Measurements from ENCODE around the gene PCDH10. TPM values are rescaled to one million over a fixed set of nuclear protein-coding genes. Genes with fewer than 3 reads are reported as not detected.

Gene PCDH10
- total RNA-seq, 1 experiment from 2014 or later: not detected

DNA sequence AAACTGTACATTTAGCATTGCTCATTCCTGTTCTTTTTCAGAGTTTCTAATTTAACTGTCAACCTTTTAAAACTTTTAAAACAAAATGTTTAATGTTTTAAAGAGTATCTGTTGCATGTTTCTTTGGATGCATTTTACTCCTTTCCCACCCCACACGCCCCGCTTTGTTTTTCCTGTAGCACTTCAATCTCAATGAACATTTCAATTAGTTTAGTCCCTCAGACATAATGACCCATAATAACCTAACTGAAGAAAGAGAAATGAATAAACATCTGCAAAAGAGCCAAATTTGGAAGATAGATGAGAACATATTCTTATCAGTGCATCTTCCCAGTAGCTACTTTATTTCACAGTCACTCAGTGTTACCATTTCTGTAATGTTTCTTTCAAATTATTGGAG is 7.5 kb downstream of the PCDH10 start:
- DNase-seq: no peak
- Histone ChIP-seq H3K4me3 (no peak overlapping the region), H3K9me3 (ENCODE audit: insufficient read depth, low read depth) (no peaks in the 10 kb centered on the region), H3K4me2 (no peak overlapping the region), H2AFZ (no peak overlapping the region), H3F3A (ENCODE audit: insufficient read depth, low read depth) (no peaks in the 10 kb centered on the region), H4K20me1 (ENCODE audit: insufficient read depth) (no peaks in the 10 kb centered on the region), H3K27ac (no peak overlapping the region), H3K9me2 (ENCODE audit: insufficient read depth) (no peaks in the 10 kb centered on the region), H3K27me3 (ENCODE audit: insufficient read depth, low read depth) (no peaks in the 10 kb centered on the region), H3K36me3 (ENCODE audit: low read depth) (no peaks in the 10 kb centered on the region), H3K4me1 (replicated peaks; ENCODE audit: insufficient read depth) (no peaks in the 10 kb centered on the region), H3K79me2 (ENCODE audit: low read depth) (no peaks in the 10 kb centered on the region)
- intact Hi-C loops (cut with micrococcal nuclease; ENCODE audit: unreplicated experiment): no loop called here
- TF ChIP-seq CTCF (conservative IDR thresholded peaks at IDR 0.05) (no peak), EZH2 (IDR thresholded peaks at IDR 0.05; ENCODE audit: low read depth) (no peak)
- ChIA-PET POLR2A (ENCODE audit: unreplicated experiment) (no interaction called here), CTCF (no interaction called here)
- no TSS peak for BruUV-seq (replicated peaks)

- no peaks in the 10 kb centered on the region for H3K4me1 ChIP-seq (replicated peaks; ENCODE audit: insufficient read depth)
- ChIA-PET POLR2A (ENCODE audit: unreplicated experiment) (no interaction called here), CTCF (no interaction called here)
- H3K27me3 ChIP-seq (ENCODE audit: insufficient read depth, low read depth): no peaks in the 10 kb centered on the region
- intact Hi-C loops (cut with micrococcal nuclease; ENCODE audit: unreplicated experiment): no loop called here
- no peak overlapping the region for H3K4me2 ChIP-seq
- H3F3A ChIP-seq (ENCODE audit: insufficient read depth, low read depth): no peaks in the 10 kb centered on the region
- TF ChIP-seq EZH2 (IDR thresholded peaks at IDR 0.05; ENCODE audit: low read depth) (no peak), CTCF (conservative IDR thresholded peaks at IDR 0.05) (no peak)
- no peaks in the 10 kb centered on the region for H3K79me2 ChIP-seq (ENCODE audit: low read depth)
- no peaks in the 10 kb centered on the region for H3K9me2 ChIP-seq (ENCODE audit: insufficient read depth)
- H3K9me3 ChIP-seq (ENCODE audit: insufficient read depth, low read depth): no peaks in the 10 kb centered on the region; the same call in 1 of the 2 replicates
- no peaks in the 10 kb centered on the region for H3K36me3 ChIP-seq (ENCODE audit: low read depth)
- H3K27ac ChIP-seq: no peak overlapping the region
- H3K4me3 ChIP-seq: no peak overlapping the region
- H4K20me1 ChIP-seq (ENCODE audit: insufficient read depth): no peaks in the 10 kb centered on the region
- BruUV-seq (replicated peaks): no TSS peak
- no peak overlapping the region for H2AFZ ChIP-seq
- DNase-seq: no peak
Observed at GRCh38 chr4:133157460-133158160, 8.5 kb downstream of the PCDH10 start.

DNA sequence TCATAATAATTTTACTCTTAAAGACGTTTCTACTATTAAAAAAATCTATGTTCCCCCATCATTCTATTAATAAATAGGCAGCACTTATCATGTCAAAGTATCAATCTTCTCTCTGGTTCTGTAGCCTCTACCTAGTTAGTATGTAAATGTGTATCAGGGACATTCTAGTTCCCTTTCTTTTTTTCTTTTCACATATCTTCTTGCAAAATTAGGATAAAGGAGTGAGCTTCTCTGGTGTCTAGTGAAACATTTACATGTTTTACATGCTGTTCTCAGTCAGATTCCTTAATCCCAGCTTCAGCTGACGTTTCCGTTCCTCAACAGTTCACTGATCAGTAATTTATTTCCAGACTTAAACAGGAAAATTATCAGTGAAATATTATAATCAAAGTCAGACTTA is 11.8 kb downstream of the PCDH10 start:
- TF ChIP-seq EZH2 (IDR thresholded peaks at IDR 0.05; ENCODE audit: low read depth) (no peak), CTCF (conservative IDR thresholded peaks at IDR 0.05) (no peak)
- no peak overlapping the region for H2AFZ ChIP-seq
- no peak overlapping the region for H3K4me3 ChIP-seq
- DNase-seq: no peak
- H3K9me3 ChIP-seq (ENCODE audit: insufficient read depth, low read depth): no peaks in the 10 kb centered on the region; the same call in 1 of the 2 replicates
- POLR2A ChIA-PET (ENCODE audit: unreplicated experiment): no interaction called here
- no peaks in the 10 kb centered on the region for H4K20me1 ChIP-seq (ENCODE audit: insufficient read depth)
- no peak overlapping the region for H3K4me2 ChIP-seq
- no peak overlapping the region for H3K27ac ChIP-seq
- no peaks in the 10 kb centered on the region for H3K9me2 ChIP-seq (ENCODE audit: insufficient read depth)
- intact Hi-C loops (cut with micrococcal nuclease; ENCODE audit: unreplicated experiment): no loop called here
- no peaks in the 10 kb centered on the region for H3K79me2 ChIP-seq (ENCODE audit: low read depth)
- BruUV-seq (replicated peaks): no TSS peak
- CTCF ChIA-PET: no interaction called here
- H3F3A ChIP-seq (ENCODE audit: insufficient read depth, low read depth): no peaks in the 10 kb centered on the region
- no peaks in the 10 kb centered on the region for H3K36me3 ChIP-seq (ENCODE audit: low read depth)
- no peaks in the 10 kb centered on the region for H3K4me1 ChIP-seq (replicated peaks; ENCODE audit: insufficient read depth)
- no peaks in the 10 kb centered on the region for H3K27me3 ChIP-seq (ENCODE audit: insufficient read depth, low read depth)

Data from PC-9 (cell line).